ENCODE results near the gene IRF2.

The IRF2 gene

DNA sequence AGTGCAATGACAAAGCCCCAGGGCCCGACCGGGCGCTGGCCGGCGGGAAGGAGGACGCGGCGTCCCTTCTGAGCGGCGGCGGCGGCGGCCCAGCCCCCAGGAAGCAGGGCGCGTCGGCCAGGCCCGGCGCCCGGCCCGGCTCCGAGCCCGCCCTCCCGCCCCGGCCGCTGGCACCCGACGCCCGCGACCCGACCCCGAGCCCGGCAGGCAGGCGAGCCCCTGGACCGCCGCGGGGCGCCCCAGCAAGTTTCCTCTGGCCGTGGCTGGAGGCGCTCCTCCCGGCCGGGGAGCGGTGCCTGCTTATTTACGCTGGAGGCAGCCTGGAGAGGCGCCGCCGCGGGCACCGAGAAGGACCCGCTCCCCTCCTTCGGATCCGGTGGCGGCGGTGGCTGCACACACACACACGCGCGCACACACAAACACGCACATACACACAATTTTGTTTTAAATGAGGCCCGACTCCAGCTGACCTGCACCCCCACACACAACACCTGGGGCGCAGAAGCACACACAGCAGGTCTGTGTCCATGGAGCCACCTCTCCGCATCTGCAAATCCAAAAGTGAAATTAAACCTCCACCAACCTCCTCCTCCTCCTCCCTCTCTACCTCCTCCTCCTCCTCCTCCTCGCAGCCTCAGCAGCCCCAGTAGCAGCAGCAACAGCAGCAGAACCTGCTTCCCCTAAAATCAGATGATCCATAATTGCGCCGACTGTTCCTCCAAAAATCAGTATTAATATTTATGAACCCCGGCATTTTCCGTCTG, 669 bp downstream of the IRF2 start:
- DNase-seq: peak; percentile 30

DNA sequence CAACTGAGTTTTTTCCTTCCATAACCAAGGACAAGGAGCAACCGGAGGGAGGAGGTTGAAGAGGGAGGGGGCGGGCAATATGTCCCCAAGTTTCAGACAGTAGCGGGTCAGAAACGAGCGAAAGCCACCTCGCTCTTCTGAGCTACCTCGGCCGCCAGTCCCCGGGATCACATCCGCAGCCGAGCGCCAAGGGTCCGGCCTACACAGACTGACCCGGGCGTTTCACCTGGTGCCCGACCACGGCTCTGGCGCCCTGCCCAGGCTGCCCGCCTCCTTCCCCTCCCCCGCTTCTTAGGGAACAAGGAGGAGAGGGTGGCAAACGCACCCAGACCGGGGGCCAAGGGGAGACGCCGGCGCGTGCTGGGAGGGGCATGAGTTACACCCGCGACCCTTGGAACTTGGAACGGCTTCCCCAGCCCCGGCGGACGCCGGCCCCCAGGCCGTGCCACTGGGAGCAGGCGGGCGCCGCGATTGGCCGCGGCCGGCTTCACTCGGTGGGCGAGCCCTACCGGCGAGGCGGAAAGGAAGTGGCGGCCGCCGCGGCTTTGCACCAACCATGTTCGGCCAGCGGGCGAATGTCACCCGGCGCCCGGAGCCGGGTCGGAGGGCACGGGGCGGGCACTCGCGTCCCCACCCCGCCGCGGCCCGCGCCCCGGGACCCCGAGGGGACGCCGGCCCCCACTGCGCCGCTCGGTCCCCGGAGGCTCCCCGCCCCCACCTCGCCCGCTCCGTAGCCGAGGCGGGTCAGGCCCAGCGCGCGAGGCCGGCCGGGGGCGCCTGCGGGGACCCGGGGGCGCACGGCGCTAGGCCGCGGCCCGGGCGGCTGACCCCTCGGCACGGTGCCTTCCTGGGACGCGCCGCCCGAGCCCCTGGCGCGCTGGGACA, 1.5 kb downstream of the IRF2 start:
- peak; percentile 74 for DNase-seq

DNA sequence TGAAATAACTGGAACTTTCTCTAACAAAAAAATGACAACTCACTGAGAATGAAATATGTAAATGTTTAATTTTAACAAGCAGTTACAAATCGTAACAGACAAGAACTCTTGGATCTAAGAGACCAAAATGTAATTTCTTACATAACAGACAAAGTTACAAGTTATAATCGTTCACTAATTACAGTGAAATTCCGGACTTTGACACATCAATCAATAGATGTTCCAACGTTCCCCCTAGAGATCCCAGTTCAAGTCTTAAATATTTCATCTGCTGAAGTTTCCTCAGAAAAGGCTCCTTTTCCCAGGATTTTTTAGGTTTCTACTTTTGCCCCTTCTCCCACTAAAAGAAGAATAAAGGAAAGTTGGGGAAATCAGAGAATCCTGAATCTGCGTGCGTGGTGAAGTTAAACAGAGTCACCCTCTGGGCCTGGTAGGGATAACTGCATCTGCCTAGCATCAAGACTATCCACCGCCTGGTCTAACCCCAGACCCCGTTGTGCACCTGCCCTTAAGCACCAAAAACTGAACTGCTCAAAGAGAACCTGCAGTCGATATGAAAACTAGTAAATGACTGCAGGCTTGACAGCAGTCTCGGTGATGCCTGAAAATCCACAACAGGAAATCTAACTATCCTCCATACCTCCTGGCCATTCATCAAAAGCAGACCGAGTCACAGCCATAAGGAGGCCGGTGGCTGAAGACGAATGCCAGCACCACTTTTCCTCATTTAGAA, 2.3 kb downstream of the IRF2 start:
- DNase-seq: peak; percentile 27

DNA sequence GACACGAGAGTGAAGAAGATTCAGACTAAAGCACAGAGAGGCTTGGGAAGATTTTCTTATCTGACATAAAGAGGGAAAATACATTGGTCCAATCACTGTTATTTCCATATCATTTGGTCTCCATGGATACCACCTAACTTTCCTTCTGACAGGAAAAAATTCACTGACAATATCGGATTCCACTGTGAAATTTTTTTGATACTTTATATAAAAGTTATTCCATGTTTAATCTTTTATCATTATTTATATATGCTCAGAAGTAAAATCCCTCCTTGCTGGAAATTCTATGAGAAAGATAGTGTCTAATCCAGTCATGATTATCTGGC, 3.6 kb downstream of the IRF2 start:
- no peak for DNase-seq

DNA sequence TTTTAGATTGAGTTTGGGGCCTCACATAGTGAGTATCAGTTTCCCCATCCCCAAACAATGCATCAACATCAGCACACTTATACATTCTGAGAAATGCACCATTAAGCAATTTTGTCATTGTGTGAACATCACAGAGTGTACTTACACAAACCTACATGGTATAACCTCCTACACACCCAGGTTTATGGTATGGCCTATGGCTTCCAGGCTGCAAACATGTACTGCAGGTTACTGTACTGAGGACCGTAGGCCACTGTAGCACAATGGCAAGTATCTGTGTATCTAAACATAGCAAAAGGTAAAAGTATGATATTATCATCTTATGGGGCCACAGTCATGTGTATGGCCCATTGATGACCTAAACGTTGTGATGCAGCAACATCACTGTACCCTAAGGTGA, 7.7 kb downstream of the IRF2 start:
- no peak for DNase-seq

DNA sequence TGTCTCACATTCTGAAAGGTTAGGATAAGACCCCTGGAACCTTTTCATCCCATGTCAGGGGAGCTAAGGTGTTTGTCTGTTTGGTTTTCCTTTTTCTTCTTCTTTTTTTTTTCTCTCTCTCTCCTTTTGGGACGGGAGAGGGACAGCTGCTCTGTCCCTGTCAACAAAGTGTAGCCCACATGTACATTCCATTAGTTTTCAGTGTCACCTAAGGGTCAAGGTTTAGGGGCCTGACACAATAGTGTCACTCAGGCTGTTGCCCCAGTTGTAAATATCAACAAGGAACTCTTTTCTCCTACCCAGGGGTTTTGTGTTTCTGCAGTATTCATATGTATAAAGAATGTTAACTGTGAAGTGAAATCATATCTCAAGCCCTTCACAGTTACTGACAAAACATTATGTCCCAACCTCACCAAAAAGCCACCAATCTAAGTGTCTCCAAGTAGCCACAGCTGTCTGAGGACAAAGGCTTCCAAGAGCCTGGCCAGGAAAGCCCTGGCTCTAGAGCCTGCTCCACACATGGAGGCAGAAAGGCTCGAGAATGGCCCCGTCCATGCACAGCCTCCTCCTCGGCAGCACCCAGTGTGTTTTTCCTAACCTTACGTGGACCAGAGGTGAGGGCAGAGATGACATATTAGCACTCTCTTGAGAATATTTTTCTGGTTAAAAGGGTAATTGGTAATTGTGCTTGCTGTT, 9.4 kb downstream of the IRF2 start:
- no peak for DNase-seq

DNA sequence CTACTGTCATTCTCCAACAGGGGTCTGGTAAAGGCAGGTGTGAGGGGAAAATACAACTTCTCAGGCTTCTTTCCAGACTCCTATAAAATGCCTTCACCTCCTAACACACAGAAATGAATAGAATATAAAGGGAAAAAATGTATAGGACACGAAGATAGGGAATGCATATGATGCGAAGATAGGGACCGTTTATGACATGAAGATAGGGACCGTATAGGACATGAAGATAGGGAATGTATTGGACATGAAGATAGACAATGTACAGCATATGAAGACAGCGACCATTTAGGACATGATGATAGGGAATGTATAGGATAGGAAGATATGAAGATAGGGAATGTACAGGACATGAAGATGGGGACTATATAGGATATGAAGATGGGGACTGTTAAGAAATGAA, 10.5 kb downstream of the IRF2 start:
- DNase-seq: no peak

DNA sequence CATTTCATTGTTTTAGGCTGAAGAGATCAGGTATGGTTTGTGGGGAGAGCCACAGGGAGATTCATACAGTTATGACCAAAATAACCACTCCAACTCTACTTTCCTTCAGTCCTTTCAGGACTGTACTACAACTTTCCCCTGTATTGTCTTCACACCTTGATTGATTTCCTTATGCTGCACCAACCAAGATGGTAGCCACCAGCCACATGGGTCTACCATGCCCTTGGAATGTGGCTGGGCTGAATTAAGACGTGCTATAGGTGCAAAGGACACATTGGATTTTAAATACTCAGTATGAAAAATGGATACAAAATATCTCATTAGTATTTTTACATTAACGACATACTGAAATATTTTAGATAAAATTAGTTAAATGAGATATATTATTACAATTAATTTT, 11.2 kb downstream of the IRF2 start:
- no peak for DNase-seq

DNA sequence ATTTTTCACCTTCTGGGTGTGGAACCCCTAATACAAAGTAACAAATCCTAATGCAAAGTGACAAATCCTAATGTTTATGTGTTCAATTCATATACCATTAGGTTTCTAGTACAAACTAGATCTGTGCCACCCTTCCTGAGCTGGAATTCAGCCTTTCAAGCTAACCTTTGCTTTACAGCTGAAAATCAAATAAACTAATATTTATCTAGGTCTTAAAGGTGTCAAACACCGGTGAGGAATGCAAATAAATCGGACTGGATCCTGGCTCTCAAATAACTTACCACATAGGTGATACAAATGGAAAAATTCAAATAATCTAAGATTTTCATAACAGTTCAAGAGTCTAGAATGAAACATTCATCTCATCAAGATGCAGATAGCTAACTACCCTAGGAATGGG, 11.6 kb downstream of the IRF2 start:
- DNase-seq: no peak

DNA sequence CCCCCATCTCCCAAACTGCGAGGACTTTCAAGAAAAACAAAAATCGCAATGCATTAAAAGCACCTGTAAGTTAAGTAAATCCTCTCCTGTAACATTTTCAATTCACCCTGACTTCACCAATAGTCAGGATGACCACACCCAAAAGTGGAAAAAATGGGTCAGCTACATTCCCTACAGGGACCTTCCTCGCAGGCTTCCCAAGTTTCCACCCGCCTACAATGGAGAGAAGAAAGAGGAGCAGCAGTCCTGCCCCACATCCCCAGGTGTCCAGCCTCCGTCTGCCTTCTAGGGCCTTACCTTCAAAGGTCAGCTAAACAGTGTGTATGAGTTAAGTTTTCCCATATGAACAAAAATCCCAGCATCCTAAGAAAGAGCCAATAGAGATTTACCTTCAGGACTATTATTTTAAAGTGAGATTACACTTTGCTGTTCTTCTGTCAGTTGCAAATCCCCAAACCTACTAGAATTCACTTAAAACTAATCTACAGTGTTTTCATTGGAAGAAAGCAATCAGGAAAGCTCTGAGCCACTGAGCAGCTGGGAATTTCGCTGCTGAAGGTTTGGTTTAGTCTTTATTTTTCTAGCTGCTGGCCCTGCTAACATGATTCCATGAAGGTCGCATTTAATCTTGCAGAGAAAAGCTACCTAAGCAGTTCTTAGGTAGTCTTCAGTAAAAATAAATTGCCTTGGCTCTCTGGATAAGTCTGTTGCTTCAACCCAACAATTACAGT, 12.5 kb downstream of the IRF2 start:
- DNase-seq: no peak

DNA sequence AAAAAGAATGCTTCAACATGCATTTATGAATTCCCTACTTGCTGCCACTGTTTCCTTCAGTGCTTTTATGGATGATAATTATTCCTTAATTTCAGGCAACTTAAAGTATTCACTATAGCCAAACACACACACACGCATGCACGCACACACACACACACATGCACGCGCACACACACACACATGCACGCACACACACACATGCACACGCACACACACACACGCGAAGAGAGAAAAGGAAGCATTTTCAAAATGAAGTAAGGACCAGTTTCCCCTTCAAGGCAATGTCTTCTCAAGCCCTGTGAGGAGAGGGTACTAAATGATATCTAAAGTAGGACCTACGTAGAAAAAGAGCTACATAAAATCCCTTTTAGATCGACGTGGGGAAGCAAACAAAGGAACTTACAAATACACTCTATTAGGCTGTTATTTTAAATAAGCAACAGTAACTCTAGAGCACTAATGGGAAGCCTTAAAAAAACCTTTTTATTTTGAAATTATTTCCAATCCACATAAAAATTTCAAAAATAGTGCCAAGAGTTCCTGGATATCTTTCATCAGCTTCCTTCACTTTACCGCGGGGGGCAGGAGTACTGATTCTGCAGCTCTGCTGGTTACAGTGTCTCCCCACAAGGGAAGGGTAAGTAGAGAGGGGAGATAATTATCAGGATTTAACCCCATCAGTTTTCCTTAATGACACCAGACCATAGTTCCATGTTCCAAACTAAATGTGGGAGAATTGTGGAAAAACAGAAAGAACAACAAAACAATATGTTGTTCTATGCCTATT, 13.7 kb downstream of the IRF2 start:
- no peak for DNase-seq

DNA sequence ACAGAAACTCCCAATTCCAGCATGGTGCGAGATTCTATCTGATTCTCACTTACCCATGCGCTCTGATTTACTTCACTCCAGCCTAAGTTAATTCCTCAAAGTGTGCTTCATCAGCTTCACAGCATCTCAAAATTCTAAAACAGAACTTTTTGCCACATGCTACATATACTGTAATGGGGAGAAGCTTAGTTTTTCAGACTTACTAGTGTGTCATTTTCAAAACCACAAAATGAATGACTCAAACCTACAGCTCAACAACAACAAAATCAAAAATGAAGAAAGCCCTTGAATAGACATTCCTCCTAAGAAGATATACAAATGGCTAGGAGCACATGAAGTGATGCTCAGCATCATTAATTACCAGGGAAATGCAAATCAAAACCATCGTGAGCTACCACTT, 14.9 kb downstream of the IRF2 start:
- DNase-seq: peak; percentile 72

DNA sequence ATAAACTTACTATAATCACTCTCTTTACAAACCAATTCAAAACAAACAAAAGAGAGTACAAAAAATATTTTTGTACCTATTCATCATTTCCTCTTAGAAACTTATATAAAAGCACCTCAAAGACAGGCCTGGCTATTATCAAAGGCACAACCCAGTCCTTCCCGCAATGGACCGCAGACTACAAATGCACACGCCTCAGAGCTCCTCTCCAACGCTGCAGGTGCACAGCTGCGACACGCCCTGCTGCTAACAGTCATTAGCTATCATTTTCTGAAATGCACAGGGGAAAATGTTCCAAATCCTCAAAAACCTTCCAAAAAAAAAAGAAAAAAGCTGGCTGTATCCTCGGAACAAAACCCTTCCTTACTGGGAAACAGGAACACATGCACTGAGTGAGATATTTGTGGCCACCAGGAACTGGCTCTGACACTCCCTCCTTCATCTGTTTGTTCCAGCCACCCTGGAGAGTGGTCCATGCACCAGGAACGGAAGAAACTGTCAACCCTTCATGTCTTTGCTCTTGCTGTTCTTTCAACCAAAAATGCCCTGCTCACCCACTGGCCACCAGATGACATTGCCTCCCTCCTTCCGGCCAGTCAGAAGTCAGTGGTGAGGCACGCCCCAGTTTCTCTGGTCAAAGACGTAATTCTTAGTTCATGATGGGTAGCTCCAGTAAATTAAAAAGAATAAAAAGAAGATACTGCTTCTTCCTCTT, 16.7 kb downstream of the IRF2 start:
- DNase-seq: peak; percentile 27

DNA sequence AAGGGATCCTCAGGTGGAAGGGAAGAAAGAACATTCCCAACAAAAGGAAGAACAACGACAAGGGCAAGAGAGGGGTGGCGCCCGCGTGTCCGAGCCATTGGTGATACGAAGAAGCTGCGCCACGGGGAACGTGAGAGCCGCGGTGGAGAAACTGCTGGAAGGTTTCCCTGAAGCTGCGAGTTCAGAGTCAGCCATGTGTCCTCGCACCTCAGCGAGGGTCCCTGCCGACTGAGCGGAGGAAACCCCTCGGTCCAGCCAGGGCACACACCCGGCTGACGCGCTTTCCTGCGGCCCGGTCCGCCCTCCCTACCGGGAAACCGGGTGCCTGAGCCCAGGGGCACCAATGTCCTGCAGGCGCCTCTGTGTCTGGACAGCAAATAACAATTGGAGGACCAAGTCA, 18.0 kb downstream of the IRF2 start:
- no peak for DNase-seq

DNA sequence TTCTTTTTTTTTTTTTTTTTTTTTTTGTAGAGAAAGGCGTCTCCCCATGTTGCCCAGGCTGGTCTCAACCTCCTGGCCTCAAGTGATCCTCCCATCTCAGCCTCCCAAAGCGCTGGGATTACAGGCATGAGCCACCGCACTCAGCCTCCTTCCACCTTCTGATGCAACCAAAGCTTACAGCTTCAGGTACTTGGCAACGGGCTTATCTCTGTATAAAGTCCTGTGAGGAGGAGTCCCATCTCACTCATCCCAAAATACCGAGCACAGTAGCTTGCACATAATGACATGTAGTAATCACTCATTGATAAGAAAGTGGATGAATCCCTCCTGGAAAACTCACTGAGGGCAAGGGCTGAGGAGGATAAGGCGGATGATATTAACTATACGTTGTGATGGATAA, 19.1 kb downstream of the IRF2 start:
- DNase-seq: no peak

DNA sequence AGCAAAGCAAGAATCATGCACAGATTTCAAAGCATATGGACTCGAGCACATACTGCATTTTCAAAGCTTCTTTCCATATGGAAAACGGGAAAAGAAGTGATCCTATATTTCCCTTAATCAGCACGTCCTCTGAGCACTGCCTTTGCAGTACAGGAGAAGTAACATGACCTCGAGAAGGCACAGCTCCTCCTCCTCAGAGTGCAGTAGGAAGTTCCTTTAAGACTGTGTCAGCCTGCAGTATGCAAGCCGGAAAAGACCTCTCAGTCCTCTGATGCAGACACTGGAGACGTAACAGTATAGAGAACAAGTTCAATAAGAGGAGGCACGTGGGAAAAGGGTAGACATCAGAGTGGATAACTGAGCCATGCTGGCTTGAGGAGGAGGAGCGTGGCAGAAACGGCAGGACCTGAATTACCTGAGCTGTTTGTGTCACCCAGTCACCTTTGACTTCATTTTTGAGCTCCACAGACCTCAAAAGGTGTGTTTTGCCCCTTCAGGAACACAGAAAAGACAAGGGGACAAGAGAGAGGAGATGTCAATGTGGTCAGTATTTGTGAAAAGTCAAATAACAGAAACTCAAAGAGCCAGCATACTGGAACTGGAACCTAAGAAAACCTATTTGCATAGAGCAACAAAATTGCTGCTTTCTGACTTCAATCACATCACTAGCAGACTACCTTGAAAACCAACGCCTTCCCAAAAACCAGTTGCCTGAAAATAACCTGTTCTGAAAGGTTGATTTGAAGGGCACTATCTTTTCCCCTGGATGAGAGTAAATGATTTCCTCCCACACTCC, 20.8 kb downstream of the IRF2 start:
- peak; percentile 88 for DNase-seq

DNA sequence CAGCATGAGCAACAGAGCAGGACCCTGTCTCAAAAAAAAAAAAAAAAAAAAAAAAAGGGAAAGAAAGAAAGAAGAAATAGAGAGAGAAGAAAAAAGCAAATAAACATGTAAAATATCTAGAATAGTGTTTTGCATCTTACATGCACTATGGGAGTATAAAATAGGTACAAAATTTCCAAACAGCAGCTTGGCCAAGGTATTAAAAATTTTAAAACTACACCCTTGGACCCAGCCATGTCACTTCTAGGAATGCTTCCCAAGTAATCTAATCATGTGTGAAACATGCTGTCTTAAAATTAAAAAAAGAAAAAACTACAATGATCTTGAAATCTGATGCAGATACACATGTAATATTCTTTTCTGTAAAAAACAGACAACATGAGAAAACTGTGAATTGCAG, 21.6 kb downstream of the IRF2 start:
- no peak for DNase-seq

DNA sequence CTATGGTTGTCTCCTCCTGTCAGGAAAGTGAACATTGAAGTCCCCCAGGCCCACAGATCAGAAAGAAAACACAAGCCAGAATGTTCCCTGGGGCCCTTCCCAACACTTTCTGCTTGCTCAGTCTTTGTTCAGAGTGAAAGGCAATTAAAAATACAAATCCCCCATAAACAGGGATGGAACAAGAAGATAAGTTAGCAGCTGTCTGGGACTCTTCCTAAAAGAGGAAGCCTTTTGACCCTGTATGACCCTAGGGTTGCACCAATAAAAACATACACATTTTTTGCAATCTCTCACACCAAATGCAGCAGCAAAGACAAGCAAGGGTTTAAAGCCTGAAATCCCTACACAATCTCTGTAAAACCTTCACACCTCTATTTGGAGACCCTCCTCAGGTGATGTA, 22.6 kb downstream of the IRF2 start:
- no peak for DNase-seq

DNA sequence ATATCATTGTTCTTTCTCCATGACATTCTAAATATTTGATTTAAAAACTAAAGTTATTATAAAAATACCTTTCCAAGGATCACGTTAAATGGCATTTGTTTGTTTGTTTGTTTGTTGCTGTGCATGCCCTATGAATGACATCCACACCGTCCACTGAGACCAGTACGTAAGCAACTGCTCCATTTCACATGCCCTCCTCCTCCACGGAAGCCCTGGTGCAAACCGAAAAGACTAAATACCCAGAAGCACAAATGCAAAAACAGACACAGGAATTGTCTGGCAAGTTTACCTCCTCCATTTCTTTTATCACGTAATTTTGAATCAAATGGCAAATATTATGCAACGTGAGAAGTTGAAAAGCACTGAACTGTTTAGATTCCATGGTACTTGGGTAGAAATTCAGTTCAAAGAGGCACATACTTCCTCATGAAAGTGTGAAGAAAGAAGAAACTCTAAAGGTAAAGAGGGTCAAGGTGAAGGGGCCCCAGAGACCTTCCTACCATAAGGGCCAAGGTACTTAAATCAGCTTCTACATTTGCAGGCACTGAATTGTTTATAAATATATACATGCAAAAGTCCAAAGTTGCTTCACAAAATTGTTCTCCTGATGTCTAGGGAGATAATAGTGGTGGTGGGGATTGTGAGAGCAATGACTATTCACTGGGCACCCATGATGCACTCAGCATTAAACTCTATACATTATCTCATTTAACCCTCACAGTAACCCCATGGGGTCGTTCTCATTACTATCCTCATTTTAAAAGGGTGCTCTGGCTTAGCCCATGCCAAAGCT, 23.4 kb downstream of the IRF2 start:
- DNase-seq: no peak
